GM21367 (cell line): Measurements from ENCODE around the gene RAB4A.

Experiments
- ATAC-seq: cut with Tn5 transposase; IDR thresholded peaks from one replicate; pipeline ENCODE4 v1.9.1; 2021; ENCODE audit not compliant: unreplicated experiment

Gene RAB4A

DNA sequence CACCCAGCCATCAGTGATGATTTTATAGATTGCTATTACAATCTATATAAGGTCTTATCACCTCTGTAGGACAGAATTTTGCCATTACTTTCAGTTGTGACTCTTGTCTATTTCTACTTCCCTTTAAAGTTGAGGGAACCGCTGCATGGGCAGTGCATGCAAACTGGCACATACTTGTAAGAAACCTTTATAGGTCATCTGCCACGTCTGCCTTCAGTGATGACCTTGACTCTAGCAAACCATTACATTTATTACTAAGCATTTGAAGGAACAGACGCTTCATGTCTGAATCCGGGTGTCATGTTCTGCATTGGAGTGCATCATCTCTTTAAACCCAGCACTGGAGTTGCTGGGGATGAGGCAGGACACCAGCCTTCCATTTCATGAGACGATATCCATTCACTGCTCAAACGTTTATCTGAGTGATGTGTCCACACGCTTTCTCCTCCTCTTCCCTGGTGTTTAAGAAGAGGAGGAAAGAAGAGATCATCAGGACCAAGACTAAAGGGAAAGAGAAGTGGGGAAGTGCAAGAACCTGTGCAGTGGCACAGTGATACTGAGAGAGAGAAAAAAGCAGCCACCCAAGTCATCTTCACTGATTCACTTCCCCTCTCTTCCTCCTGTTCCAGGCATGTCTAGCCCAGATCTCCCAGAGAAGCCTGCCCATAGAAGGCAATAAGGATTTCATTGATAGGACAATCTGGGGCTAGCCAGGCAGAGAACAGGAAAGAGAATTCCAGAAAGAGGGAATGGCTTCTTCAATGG, 57.9 kb downstream of the RAB4A start:
- no peak for ATAC-seq

GRCh38 chr1:229334269-229334668, 63.4 kb downstream of the RAB4A start:
- ATAC-seq: no peak

DNA sequence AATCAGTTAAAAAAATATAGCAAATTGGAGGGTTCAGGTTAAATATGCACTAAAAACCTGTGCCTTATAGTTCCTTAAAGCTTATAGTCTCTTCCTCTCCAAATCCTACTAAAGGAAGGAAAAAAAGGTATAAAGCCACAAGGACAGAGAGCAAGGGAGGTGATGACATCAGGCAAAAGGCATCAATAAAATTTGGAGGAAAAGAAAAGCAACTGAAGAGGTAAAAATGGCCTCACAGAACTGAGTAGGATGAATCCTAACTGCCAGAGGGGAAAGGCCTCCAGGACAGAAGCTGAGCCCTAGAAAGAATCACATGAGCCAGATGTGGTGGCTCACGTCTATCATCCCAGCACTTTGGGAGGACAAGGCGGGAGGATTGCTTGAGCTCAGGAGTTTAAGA, 63.8 kb downstream of the RAB4A start:
- no peak for ATAC-seq

DNA sequence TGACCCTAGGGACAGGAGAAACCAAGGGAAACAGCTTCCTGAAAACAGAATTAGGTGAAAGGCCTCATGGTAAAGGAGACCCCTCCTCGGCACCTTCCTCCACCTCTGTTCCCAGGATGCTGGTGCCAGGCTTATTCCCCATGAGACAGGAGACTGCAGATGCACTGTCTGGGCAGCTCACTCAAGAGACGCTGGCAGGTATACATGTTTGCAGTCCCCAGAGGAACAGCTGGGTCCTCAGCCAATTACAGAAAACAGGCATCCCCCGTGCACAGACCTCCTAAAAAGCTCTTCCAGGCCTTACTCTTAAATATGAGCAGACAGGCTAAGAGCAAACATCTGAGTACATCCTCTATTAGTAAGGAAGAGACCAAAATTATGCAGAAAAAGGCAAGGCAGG, 65.4 kb downstream of the RAB4A start:
- ATAC-seq: no peak

GRCh38 chr1:229339086-229339485, 68.2 kb downstream of the RAB4A start:
- ATAC-seq: no peak

- ATAC-seq: no peak
Measured at GRCh38 chr1:229339520-229339919, 68.6 kb downstream of the RAB4A start.

GRCh38 chr1:229340496-229340895, 69.6 kb downstream of the RAB4A start:
- no peak for ATAC-seq

DNA sequence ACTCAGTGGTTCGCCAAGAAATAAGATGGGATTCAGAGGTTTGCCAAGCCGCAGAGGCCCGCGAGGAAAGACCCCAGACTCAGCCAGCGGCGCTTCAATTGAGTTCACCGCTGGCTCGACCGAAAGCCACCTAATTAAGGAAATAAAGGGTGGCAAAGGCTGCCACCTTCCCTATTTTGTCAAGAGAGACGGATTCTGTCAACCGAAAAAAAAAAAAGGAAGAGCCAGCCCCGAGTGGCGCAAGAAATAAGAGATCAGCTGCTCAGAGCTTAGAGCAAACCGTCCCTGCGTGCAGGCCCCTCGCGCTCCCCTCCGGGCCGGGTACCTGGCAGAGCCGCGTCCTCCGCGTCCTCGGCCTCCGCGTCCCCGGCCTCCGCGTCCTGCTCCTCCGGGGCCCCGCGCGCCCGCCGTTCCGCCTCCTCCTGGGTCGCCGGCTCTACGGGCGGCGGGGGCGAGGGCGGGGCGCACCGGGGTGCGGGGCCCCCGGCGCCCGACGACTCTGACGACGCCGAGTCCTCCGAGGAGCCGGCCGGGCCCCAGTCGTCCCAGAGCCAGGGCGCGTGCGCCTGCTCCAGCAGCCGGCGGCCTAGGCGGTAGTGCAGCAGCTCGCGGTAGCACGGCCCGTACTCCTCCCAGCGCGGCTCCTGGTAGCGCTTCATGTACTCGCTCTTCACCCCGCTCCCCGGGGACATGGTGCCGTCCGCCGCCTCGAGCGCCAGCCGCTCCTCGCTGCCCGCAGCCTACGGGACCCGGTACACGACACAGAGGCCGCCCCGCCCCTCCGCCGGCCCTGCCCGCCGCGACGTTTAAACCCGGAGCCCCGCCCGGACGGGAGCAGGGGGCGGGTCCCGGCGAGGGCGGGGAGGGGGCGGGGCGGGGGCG, 71.1 kb downstream of the RAB4A start:
- peak; percentile 60 for ATAC-seq

- peak; percentile 34 for ATAC-seq
Measured at GRCh38 chr1:229342656-229343569, 72.0 kb downstream of the RAB4A start, which contains the start of gene CCSAP. CCSAP (minus strand) TSS chr1:229343047; CDS start chr1:229342465, 582 bp downstream.

- no peak for ATAC-seq
Measured at GRCh38 chr1:229344139-229344538, 73.2 kb downstream of the RAB4A start.

DNA sequence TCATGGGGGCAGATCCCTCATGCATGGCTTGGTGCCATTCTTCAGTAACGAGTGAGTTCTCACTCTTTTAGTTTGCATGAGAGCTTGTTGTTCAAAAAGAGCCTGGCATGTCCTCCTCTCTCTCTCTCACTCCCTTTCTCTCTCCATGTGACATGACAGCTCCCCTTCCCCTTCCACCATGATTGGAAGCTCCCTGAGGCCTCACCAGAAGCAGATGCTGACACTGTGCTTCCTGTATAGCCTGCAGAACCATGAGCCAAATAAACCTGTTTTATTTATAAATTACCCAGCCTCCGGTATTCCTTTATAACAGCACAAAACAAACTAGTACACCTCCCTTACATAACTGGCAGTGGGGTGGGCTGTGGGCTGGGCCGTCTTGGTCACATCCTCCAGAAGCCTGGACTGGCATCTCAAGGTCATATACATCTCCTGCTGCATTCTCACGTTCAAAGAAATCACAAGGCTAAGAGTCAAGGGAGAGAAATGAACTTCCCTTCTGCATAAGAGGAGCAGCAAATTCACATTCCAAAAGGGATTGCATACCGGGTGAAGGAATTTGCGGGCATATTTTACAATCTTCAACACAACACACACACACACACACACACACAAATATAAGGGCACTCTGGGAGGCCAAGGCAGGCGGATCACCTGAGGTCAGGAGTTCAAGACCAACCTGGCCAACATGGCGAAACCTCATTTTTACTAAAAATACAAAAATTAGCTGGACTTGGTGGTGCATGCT, 74.2 kb downstream of the RAB4A start:
- ATAC-seq: no peak

GRCh38 chr1:229347528-229347927, 76.6 kb downstream of the RAB4A start:
- ATAC-seq: no peak

DNA sequence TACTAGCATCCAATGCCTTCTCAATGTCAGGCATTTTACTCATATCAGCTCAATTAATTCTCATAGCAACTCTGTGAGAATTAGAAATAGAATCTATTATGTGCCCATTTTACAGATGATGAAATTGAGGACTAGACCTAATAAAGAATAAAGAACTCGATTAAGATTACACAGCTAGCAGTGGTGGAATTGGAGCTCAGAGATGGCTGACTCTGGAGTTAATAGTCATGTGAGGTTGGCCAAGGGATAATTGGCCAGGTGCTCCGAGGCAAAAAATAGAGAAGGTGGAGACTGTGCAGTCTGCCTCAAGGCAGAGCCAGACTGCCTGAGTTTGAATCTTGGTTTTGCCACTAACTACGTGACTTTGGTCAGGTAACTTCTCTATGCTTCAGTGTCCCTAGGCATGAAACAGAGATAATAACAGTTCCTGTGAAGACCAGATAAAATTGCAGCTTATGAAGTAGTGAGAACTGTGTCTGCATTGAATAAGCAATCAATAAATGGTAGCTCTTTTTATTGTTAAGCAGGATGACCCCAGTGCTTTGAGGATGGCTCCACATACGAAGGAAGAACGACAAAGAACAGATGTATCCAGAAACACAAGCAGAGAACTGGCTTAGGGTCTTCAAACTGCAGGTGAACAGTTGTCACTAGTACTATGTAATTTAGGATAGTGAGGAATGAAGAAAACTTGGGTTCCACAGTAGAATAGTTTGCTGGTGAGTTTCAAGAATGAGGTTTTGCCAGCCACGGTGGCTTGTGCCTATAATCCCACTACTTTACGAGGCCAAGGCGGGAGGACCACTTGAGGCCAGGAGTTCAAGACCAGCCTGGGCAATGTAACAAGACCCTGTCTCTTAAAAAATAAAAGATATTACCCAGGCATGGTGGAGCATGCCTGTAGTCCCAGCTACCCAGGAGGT, 78.8 kb downstream of the RAB4A start:
- no peak for ATAC-seq

GRCh38 chr1:229352975-229353374, 82.1 kb downstream of the RAB4A start:
- ATAC-seq: no peak

GRCh38 chr1:229354226-229354625, 83.3 kb downstream of the RAB4A start:
- no peak for ATAC-seq
